ENCODE measurements around the gene COX6B2. TPM values are rescaled to one million over a fixed set of nuclear protein-coding genes. Genes with fewer than 3 reads are reported as not detected.

Gene COX6B2
- total RNA-seq, 2 experiments from 2014 or later = 0.28 TPM; not detected in 1

GRCh38 chr19:55373993-55374757, 19.7 kb upstream of the COX6B2 start:
- peaks cover 0 to 21% of the 10 kb centered on the region in 2 experiments for H3K9me3 ChIP-seq (ENCODE audit: control insufficient read depth in 1 of 2, insufficient read depth in 1 of 2, low read length in 2 of 2)
- DNase-seq = no peak
- peaks cover 51 to 63% of the 10 kb centered on the region in 2 experiments for H3K27me3 ChIP-seq (ENCODE audit: control insufficient read depth in 1 of 2, insufficient read depth in 2 of 2, low read length in 2 of 2)
- no peaks in the 10 kb centered on the region for H3K9me3 Mint-ChIP-seq
- H3K4me1 Mint-ChIP-seq (ENCODE audit: low read depth) = peaks cover 5% of the 10 kb centered on the region
- ATAC-seq (ENCODE audit: poor library complexity) = no peak
- intact Hi-C loops (cut with DNase I, micrococcal nuclease) = no loop called here
- TF ChIP-seq CTCF (IDR thresholded peaks at IDR 0.05) = no peak
- no peak overlapping the region for H3K27ac ChIP-seq (ENCODE audit: low read depth in 1 of 2, low read length in 2 of 2)
- POLR2A ChIA-PET = no interaction called here
- CTCF ChIA-PET = no interaction called here
- peaks cover 41% of the 10 kb centered on the region for H3K27me3 Mint-ChIP-seq
- peaks cover 13% of the 10 kb centered on the region for H3K4me1 ChIP-seq (ENCODE audit: insufficient read depth, low read length)
- H3K4me3 ChIP-seq (ENCODE audit: low read length) = no peak overlapping the region
- no peak overlapping the region for H3K27ac Mint-ChIP-seq
- H3K4me3 Mint-ChIP-seq = no peak overlapping the region
- H3K36me3 Mint-ChIP-seq (ENCODE audit: low read depth) = no peaks in the 10 kb centered on the region
- H3K36me3 ChIP-seq (ENCODE audit: insufficient read depth, low read length) = no peaks in the 10 kb centered on the region

GRCh38 chr19:55373306-55373992, 18.9 kb upstream of the COX6B2 start:
- Histone ChIP-seq H3K4me1 (ENCODE audit: insufficient read depth, low read length) (peaks cover 18% of the 10 kb centered on the region), H3K9me3 (ENCODE audit: control insufficient read depth in 1 of 2, insufficient read depth in 1 of 2, low read length in 2 of 2) (peaks cover 0 to 27% of the 10 kb centered on the region in 2 experiments), H3K4me3 (ENCODE audit: low read length) (no peak overlapping the region), H3K27ac (ENCODE audit: low read depth in 1 of 2, low read length in 2 of 2) (no peak overlapping the region), H3K36me3 (ENCODE audit: insufficient read depth, low read length) (no peaks in the 10 kb centered on the region), H3K27me3 (ENCODE audit: control insufficient read depth in 1 of 2, insufficient read depth in 2 of 2, low read length in 2 of 2) (peaks cover 57 to 70% of the 10 kb centered on the region in 2 experiments)
- ChIA-PET CTCF (no interaction called here), POLR2A (no interaction called here)
- no peak overlapping the region for H3K4me3 Mint-ChIP-seq
- no peaks in the 10 kb centered on the region for H3K36me3 Mint-ChIP-seq (ENCODE audit: low read depth)
- no peak for DNase-seq
- no peak overlapping the region for H3K27ac Mint-ChIP-seq
- H3K4me1 Mint-ChIP-seq (ENCODE audit: low read depth) = peaks cover 5% of the 10 kb centered on the region
- no peaks in the 10 kb centered on the region for H3K9me3 Mint-ChIP-seq
- intact Hi-C loops (cut with DNase I, micrococcal nuclease) = no loop called here
- peaks cover 41% of the 10 kb centered on the region for H3K27me3 Mint-ChIP-seq
- no peak for TF ChIP-seq CTCF (IDR thresholded peaks at IDR 0.05)
- ATAC-seq (ENCODE audit: poor library complexity) = no peak

GRCh38 chr19:55372316-55373081, 18.0 kb upstream of the COX6B2 start:
- H3K27me3 Mint-ChIP-seq = peaks cover 45% of the 10 kb centered on the region

More at GRCh38 chr19:55372316-55373081, 18.0 kb upstream of the COX6B2 start:
- CTCF ChIA-PET = no interaction called here
- H3K4me3 ChIP-seq (ENCODE audit: low read length) = no peak overlapping the region
- no peak for TF ChIP-seq CTCF (IDR thresholded peaks at IDR 0.05)
- peaks cover 0 to 30% of the 10 kb centered on the region in 2 experiments for H3K9me3 ChIP-seq (ENCODE audit: control insufficient read depth in 1 of 2, insufficient read depth in 1 of 2, low read length in 2 of 2)
- H3K4me1 Mint-ChIP-seq (ENCODE audit: low read depth) = peaks cover 5% of the 10 kb centered on the region
- H3K36me3 Mint-ChIP-seq (ENCODE audit: low read depth) = no peaks in the 10 kb centered on the region
- ATAC-seq (ENCODE audit: poor library complexity) (no peak), DNase-seq (peak in 1 of 14 experiments; percentile 28)
- peaks cover 18% of the 10 kb centered on the region for H3K4me1 ChIP-seq (ENCODE audit: insufficient read depth, low read length)
- H3K27me3 ChIP-seq (ENCODE audit: control insufficient read depth in 1 of 2, insufficient read depth in 2 of 2, low read length in 2 of 2) = peaks cover 61 to 74% of the 10 kb centered on the region in 2 experiments
- intact Hi-C loops (cut with DNase I, micrococcal nuclease) = no loop called here
- H3K4me3 Mint-ChIP-seq = no peak overlapping the region
- no peaks in the 10 kb centered on the region for H3K36me3 ChIP-seq (ENCODE audit: insufficient read depth, low read length)
- POLR2A ChIA-PET = no interaction called here
- no peak overlapping the region for H3K27ac ChIP-seq (ENCODE audit: low read depth in 1 of 2, low read length in 2 of 2)
- H3K27ac Mint-ChIP-seq = no peak overlapping the region
- no peaks in the 10 kb centered on the region for H3K9me3 Mint-ChIP-seq

Measured in CD4-positive, alpha-beta T cell (primary cell).